ENCODE results near the gene CR1.

DNA sequence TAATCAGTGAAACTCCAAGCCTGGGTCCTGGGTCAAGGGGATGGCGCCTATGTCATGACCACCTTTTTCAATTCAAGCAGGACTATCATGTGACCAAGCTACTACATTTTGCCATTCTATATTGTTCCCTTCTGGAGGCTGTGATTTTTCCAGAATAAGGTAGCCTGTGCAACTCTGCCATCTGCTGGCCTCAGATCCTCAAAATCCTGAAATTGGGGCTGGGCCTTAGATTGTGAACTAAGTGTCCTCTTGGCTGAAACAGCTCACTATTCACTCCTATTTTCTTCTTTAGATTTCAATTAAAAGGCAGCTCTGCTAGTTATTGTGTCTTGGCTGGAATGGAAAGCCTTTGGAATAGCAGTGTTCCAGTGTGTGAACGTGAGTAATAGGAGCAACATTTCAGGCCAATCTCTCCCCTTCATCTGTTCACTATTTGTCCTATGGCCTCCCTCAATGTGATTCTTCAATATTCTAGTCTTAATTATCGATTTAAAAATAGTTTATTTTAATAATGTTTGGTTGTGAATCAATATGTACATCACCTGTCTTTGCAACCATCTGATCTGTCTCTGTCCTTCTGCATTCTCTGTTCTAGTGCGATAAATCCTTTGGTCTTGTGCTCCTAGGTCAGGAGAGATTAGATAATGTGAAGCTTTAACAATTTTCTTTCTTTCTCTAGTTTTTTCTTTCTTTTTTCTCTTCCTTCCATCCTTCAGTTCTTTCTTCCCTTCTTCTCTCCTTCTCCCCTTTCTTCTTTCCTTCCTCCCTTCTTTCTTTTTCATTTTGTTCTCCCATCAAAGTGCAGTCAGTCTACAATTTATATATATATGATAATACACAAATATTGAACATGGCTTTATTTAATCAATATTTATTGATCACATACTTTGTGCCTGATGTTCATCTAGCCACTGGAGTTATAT, 69.8 kb downstream of the CR1 start:
- TF ChIP-seq POLR2A (IDR thresholded peaks at IDR 0.05; ENCODE audit: low read length): no peak
- no peak for TF ChIP-seq GATA1 (IDR thresholded peaks at IDR 0.05; ENCODE audit: low read depth, low read length)
